GM21723 (cell line): ENCODE data around the gene MIA2.
A peak's percentile ranks its signal among the peaks of the same experiment; 100 is the strongest.
"Not testable (repeated sequence)": the region's sequence is repeated elsewhere in the genome, so short reads cannot be mapped to it uniquely, and the experiment has no call there.

ENCODE experiments used
- ATAC-seq: cut with Tn5 transposase; IDR thresholded peaks from one replicate; pipeline ENCODE4 v1.9.1; 2021; ENCODE audit warnings: mild to moderate bottlenecking, moderate library complexity; ENCODE audit not compliant: unreplicated experiment

The MIA2 gene

GRCh38 chr14:39266525-39266870 lies 32.8 kb downstream of the MIA2 start:
- ATAC-seq = peak; percentile 37

GRCh38 chr14:39266871-39267607 lies 33.3 kb downstream of the MIA2 start:
- peak; percentile 86 for ATAC-seq

- peak; percentile 18 for ATAC-seq
Measured at GRCh38 chr14:39267608-39268005, 33.9 kb downstream of the MIA2 start.

GRCh38 chr14:39268393-39268792 lies 34.7 kb downstream of the MIA2 start:
- no peak for ATAC-seq

GRCh38 chr14:39272918-39273317 lies 39.2 kb downstream of the MIA2 start:
- no peak for ATAC-seq

- no peak for ATAC-seq
Measured at GRCh38 chr14:39275395-39275794, 41.7 kb downstream of the MIA2 start.

- ATAC-seq = no peak
Measured at GRCh38 chr14:39276005-39276404, 42.3 kb downstream of the MIA2 start.

GRCh38 chr14:39276579-39277114 lies 42.9 kb downstream of the MIA2 start:
- ATAC-seq = no peak

GRCh38 chr14:39279515-39279914 lies 45.8 kb downstream of the MIA2 start:
- no peak for ATAC-seq

- not testable (repeated sequence) for ATAC-seq
Measured at GRCh38 chr14:39280678-39281077, 47.0 kb downstream of the MIA2 start.

GRCh38 chr14:39289523-39289922 lies 55.8 kb downstream of the MIA2 start:
- ATAC-seq = no peak

- ATAC-seq = no peak
Measured at GRCh38 chr14:39291701-39292100, 58.0 kb downstream of the MIA2 start.

GRCh38 chr14:39293629-39294028 lies 59.9 kb downstream of the MIA2 start:
- no peak for ATAC-seq

GRCh38 chr14:39300389-39300788 lies 66.7 kb downstream of the MIA2 start:
- ATAC-seq = not testable (repeated sequence)

- no peak for ATAC-seq
Measured at GRCh38 chr14:39302124-39302810, 68.6 kb downstream of the MIA2 start.

- ATAC-seq = no peak
Measured at GRCh38 chr14:39303115-39303514, 69.4 kb downstream of the MIA2 start.

- ATAC-seq = no peak
Measured at GRCh38 chr14:39307815-39308214, 74.1 kb downstream of the MIA2 start.

GRCh38 chr14:39310051-39310450 lies 76.3 kb downstream of the MIA2 start:
- no peak for ATAC-seq

- ATAC-seq = no peak
Measured at GRCh38 chr14:39315859-39316444, 82.2 kb downstream of the MIA2 start.

- ATAC-seq = no peak
Measured at GRCh38 chr14:39316830-39317553, 83.3 kb downstream of the MIA2 start.

GRCh38 chr14:39318574-39318973 lies 84.9 kb downstream of the MIA2 start:
- no peak for ATAC-seq
